GM23248 (cell line): ENCODE data around the gene FRMPD3.

Source experiments
- EZH2 ChIP-seq: fragments of 200-600 bp; sonication (generic); IDR thresholded peaks from 2 replicates; pipeline ENCODE4 v1.6.1; 2018; ENCODE audit warnings: antibody characterized with exemption, mild to moderate bottlenecking; ENCODE audit not compliant: insufficient read depth, poor library complexity, severe bottlenecking
- EZH2phosphoT487 ChIP-seq: fragments of 200-600 bp; sonication (generic); IDR thresholded peaks from 2 replicates; pipeline ENCODE4 v1.6.1; 2018; ENCODE audit warnings: antibody characterized with exemption, moderate library complexity, mild to moderate bottlenecking, low read depth; ENCODE audit not compliant: insufficient read depth

DNA sequence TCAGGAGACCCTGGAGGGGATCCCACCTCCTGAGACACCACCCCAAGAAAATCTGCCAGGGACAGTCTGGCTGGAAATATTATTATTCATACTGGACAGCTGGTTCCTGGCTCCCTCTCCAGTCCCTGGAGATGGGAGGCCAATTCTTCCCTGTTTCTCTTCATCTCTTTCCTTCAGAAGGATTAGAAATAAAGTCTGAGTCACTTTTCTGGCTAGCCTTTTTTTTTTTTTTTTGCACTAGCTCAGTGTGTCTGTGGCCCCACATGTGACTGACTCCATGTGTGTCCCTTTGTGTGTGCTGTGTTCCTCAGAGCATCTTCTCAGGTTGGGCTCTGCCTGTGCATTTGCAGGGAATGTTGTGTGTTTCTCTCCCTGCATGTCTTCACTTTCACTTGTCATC is 1.8 kb upstream of the FRMPD3 start:
- TF ChIP-seq EZH2 (no peak), EZH2phosphoT487 (no peak)
